GM21360 (cell line): ENCODE measurements around the gene ZC3H7A.
A peak's percentile ranks its signal among the peaks of the same experiment; 100 is the strongest.
"Not testable (repeated sequence)": the region's sequence is repeated elsewhere in the genome, so short reads cannot be mapped to it uniquely, and the experiment has no call there.

Source experiments
- ATAC-seq: cut with Tn5 transposase; IDR thresholded peaks from one replicate; pipeline ENCODE4 v1.9.1; 2021; ENCODE audit warnings: mild to moderate bottlenecking, moderate library complexity; ENCODE audit not compliant: unreplicated experiment

Gene ZC3H7A, protein sequence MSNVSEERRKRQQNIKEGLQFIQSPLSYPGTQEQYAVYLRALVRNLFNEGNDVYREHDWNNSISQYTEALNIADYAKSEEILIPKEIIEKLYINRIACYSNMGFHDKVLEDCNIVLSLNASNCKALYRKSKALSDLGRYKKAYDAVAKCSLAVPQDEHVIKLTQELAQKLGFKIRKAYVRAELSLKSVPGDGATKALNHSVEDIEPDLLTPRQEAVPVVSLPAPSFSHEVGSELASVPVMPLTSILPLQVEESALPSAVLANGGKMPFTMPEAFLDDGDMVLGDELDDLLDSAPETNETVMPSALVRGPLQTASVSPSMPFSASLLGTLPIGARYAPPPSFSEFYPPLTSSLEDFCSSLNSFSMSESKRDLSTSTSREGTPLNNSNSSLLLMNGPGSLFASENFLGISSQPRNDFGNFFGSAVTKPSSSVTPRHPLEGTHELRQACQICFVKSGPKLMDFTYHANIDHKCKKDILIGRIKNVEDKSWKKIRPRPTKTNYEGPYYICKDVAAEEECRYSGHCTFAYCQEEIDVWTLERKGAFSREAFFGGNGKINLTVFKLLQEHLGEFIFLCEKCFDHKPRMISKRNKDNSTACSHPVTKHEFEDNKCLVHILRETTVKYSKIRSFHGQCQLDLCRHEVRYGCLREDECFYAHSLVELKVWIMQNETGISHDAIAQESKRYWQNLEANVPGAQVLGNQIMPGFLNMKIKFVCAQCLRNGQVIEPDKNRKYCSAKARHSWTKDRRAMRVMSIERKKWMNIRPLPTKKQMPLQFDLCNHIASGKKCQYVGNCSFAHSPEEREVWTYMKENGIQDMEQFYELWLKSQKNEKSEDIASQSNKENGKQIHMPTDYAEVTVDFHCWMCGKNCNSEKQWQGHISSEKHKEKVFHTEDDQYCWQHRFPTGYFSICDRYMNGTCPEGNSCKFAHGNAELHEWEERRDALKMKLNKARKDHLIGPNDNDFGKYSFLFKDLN

DNA sequence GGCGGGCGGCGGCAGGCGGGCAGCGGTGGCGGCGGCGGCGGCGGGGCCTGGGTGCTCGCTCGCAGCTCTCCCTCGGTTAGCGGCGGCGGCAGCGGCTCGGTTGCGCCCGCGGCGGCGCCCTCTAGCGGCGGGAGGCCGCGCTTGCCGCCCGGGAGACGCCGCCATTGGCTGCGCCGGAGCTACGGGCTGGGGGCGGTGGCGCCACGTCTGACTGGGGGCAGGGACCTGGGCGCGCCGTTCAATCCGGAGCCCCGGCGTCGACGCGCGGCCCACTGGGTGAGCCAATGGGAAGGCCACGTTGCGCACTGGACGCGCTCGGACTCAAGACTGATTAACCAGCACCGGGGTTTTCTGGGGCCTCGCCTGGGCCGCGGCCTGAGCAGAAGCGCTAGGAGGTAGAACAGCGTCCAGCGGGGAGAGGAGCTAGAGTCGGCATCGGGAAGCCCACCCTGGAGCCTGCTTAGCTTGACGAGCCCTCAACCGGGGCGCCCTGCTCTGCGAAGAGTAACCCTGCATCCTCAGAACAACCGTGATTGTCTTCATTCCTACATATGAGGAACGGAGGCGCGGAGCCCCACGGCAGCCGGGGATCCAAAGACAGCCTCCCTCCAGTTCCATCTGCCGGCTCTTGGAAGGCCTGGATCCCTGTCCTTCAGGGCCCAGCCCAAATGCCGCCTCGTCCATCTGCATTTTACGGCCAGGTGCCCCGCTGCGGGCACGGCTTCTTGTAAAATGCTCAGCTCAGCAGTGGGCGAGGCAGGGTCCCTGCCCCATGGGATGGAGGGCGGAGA lies at the start of gene ZC3H7A:
TSS of gene ZC3H7A (minus strand) at position 93 of the 791 bp plus-strand sequence. CDS start 14,904 bp downstream, outside the sequence.
- peak; percentile 85 for ATAC-seq

- ATAC-seq: no peak
Observed at GRCh38 chr16:11844499-11844898, 47.4 kb upstream of the ZC3H7A start.

- ATAC-seq: no peak
Observed at GRCh38 chr16:11843861-11844260, 46.8 kb upstream of the ZC3H7A start.

DNA sequence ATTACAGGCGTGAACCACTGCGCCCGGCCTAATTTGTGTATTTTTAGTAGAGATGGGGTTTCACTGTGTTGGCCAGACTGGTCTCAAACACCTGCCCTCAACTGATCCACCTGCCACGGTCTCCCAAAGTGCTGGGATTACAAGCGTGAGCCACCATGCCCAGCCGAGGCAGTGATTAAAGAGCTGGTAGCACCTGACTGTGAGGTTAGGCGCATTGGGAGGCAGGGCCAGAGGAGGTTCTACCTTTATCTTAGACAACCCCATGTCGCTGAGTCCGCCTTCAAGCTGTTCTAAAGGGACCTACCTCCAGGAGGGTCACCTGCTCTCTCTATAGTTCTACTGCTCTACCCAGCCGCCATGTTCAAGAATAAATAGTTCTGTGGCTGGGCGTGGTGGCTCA lies 46.1 kb upstream of the ZC3H7A start:
- ATAC-seq: no peak

- no peak for ATAC-seq
Observed at GRCh38 chr16:11841026-11841425, 44.0 kb upstream of the ZC3H7A start.

DNA sequence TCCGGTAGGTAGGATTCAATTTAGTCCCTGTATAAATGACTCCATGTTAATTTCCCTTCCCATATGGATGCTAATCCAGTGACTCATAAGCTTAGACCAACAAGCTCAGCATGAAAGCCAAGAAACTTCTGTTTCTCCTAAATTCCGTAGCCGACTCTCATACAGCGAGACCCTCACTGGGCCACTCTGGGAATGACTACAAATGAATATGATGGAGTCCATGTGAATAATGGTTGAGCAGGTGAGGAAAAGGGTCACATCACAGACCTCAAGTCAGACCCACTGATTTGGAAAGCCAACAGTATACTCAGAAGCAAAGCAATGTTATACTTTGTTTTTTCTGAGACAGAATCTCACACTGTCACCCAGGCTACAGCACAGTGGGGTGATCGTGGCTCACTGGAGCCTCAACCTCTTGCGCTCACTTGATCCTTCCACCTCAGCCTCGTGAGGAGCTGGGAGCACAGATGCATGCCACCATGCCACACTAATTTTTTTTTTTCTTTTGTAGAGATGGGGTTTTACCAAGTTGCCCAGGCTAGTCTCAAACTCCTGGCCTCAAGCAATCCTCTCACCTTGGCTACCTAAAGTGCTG lies 39.7 kb upstream of the ZC3H7A start:
- no peak for ATAC-seq

DNA sequence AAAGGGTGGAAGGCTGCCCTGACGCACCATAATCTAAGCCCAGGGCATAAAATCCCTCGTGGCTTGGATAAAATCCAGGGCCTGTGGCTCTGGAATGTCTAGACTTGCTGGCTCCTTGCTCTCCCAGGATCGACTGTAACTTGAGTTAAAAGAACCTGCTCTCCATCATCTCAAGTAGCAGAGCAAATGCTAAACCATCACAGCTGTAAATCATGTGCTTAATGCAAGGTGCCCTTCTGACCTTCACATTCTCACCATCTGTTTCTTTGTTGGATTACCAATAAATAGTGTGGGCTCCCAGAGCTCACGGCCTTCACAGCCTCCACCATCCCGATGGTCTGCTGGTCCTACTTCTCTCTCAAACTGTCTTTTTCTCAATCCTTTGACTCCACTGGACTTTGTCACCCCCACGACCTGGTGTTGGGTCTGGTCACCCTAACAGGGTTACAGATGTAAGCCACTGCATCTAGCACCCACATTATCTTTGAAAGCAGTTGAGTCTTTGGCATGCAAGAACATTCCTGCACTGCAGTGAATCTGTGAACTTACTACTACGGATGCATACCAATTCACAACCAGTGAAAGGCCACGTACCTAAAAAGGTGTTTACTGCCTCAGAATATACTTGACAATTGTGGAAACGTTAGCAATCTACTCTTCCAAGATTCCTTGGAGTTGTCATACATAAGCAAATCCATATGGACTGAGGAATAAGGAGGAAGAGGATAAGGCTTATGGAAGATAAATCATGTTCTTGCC lies 39.0 kb upstream of the ZC3H7A start:
- no peak for ATAC-seq

DNA sequence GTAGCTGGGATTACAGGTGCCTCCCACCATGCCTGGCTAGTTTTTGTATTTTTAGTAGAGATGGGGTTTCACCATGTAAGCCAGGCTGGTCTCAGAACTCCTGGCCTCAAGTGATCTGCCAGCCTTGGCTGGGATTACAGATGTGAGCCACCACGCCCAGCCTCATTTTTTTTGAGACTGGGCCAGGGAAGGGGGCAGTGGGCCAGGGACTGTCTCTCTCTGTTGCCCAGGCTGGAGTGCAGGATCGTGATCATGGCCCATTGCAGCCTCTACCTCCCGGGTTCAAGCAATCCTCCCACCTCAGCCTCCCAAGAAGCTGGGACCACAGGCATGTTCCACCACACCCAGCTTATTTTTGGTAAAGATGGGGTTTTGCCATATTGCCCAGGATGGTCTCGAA lies 38.3 kb upstream of the ZC3H7A start:
- no peak for ATAC-seq

DNA sequence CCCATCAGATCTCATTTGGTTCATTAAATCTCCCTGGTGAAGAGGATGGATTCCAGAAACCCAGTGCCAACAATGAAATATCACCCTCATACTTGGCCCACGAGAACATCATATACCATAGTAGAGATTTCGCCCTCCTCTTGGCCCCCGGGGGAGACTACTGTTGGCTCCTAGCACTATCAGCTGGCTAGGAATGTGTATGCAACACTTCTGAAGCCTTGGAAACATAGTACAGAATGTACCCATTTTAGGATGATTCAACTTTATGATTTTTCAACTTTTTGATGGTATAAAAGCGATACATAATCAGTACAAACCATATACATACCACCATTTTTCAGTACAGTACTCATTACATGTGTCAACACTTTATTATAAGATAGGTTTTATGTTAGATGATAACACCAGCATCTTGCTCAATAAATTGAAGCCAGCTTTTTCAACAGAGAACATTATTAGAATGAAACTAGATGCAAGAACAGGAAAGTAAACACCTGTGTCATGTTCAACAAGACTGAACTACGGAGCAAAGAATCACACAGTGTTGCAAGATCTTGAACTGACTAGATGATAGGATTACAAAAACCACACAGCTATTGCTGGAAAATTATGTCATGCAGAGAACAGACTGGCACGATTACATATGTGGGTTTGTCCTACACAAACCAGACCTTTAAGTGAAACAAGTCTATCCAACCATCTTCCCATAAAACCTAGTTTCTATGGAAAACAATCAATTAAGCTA lies 37.1 kb upstream of the ZC3H7A start:
- no peak for ATAC-seq

GRCh38 chr16:11828696-11829095 lies 31.6 kb upstream of the ZC3H7A start:
- no peak for ATAC-seq

DNA sequence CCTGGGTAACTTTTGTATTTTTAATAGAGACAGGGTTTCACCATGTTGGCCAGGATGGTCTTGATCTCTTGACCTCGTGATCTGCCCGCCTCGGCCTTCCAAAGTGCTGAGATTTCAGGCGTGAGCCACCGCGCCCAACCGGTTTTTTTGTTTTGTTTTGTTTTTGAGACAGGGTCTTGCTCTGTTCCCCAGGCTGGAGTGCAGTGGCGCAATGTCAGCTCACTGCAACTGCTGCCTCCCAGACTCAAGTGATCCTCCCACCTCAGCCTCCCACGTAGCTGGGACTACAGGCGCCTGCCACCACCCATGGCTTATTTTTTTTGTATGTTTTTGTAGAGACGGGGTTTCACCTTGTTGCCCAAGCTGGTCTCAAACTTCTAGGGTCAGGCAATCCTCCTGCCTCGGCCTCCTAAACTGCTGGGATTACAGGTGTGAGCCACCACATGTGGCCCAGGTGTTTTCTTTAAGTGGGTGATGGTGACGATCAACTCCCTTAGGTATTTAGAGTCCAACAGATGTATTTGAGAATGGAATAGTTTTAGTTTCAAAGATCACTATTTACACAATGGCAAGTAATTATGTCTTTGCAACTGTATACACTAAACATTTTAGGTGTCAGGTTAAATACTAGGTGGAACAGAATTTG lies 28.6 kb upstream of the ZC3H7A start:
- ATAC-seq: not testable (repeated sequence)

DNA sequence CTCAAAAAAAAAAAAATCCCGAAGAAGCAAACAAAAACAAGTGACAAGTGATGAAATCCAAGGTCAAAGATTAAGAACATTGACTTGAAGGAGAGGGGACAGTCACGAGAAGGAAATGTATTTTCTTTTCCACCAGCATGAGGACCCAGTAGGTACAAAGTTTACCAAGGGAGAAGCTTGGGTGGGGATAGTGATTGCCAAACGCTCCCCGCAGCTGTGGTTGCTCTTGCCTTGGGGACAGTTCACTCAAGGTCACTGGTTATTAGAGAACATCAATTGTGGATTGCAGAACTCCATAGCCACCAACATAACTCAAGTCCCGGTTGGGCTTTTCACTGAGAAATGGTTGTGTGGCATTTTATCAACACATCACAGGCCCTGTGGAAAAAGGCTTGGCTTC lies 27.3 kb upstream of the ZC3H7A start:
- ATAC-seq: no peak

DNA sequence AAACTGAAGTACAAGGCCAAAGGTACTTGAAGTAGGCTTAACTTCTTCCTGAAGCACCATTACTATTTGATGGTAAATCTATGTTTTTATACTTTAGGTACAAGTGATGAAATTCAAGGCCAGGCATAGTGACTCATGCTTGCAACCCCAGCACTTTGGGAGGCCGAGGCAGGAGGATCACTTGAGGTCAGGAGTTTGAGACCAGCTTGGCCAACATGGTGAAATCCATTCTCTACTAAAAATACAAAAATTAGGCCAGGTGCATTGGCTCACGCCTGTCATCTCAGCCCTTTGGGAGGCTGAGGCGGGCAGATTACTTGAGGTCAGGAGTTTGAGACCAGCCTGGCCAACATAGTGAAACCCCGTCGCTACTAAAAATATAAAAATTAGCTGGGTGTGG lies 26.6 kb upstream of the ZC3H7A start:
- not testable (repeated sequence) for ATAC-seq

- no peak for ATAC-seq
Observed at GRCh38 chr16:11819798-11820197, 22.7 kb upstream of the ZC3H7A start.

DNA sequence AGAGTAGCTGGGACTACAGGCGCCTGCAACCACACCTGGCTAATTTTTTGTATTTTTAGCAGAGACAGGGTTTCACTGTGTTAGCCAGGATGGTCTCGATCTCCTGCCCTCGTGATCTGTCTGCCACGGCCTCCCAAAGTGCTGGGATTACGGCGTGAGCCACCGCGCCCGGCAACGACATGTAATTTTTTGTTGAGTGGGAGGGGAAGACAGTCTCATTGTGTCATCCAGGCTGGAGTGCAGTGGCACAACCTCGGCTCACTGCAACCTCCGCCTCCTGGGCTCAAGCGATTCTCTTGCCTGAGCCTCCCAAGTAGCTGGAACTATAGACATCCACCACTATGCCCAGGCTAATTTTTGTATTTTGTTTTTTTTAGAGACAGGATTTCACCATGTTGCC lies 21.9 kb upstream of the ZC3H7A start:
- not testable (repeated sequence) for ATAC-seq

DNA sequence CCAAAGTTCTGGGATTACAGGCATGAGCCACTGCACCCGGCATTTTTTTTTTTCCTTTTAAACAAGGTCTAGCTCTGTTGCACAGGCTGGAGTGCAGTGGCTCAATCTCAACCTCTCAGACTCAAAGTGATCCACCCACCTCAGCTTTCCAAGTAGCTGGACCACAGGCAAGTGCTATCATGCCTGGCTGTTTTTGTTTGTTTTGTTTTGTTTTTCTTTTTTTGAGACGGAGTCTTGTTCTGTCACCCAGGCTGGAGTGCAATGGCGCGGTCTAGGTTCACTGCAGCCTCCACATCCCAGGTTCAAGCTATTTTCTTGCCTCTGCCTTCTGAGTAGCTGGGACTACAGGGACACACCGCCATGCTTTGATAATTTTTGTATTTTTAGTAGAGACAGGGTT lies 19.1 kb upstream of the ZC3H7A start:
- no peak for ATAC-seq

GRCh38 chr16:11814800-11815199 lies 17.7 kb upstream of the ZC3H7A start:
- not testable (repeated sequence) for ATAC-seq

- ATAC-seq: no peak
Observed at GRCh38 chr16:11806721-11807120, 9.7 kb upstream of the ZC3H7A start.

GRCh38 chr16:11805556-11805955 lies 8.5 kb upstream of the ZC3H7A start:
- no peak for ATAC-seq
